ENCODE measurements around the gene ING2.

ING2 gene

DNA sequence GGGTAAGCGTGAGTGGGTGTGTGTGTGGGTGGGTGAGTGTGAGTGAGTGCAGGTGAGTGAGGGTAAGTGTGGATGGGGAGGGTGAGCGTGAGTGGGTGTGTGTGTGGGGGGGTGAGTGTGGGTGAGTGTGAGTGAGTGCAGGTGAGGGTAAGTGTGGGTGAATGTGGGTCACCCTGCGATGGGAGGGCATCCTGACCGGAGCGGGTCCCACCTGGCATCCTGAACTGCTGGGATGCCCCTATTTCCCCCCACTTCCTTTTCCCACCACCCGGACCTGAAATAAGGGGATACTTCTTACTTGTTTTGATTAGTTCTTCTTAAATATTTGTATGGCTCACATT, 49.5 kb downstream of the ING2 start:
- ATAC-seq: no peak
- TF ChIP-seq ESRRG (CRISPR knock-in tag; IDR thresholded peaks at IDR 0.05): no peak
- TF ChIP-seq, protein P1, sequence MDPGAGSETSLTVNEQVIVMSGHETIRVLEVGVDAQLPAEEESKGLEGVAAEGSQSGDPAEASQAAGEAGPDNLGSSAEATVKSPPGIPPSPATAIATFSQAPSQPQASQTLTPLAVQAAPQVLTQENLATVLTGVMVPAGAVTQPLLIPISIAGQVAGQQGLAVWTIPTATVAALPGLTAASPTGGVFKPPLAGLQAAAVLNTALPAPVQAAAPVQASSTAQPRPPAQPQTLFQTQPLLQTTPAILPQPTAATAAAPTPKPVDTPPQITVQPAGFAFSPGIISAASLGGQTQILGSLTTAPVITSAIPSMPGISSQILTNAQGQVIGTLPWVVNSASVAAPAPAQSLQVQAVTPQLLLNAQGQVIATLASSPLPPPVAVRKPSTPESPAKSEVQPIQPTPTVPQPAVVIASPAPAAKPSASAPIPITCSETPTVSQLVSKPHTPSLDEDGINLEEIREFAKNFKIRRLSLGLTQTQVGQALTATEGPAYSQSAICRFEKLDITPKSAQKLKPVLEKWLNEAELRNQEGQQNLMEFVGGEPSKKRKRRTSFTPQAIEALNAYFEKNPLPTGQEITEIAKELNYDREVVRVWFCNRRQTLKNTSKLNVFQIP (CRISPR knock-in tag; IDR thresholded peaks at IDR 0.05; ENCODE audit: borderline replicate concordance, low read depth): no peak
- no peak for TF ChIP-seq TCF4 (CRISPR knock-in tag; IDR thresholded peaks at IDR 0.05; ENCODE audit: borderline replicate concordance)
- TF ChIP-seq OSR1 (CRISPR knock-in tag; IDR thresholded peaks at IDR 0.05): no peak
- TF ChIP-seq ZFP30 (CRISPR knock-in tag; IDR thresholded peaks at IDR 0.05): no peak
- TF ChIP-seq ISL1 (CRISPR knock-in tag; IDR thresholded peaks at IDR 0.05): no peak
- no peak for TF ChIP-seq SNAI2 (CRISPR knock-in tag; IDR thresholded peaks at IDR 0.05)
- TF ChIP-seq, protein P2, sequence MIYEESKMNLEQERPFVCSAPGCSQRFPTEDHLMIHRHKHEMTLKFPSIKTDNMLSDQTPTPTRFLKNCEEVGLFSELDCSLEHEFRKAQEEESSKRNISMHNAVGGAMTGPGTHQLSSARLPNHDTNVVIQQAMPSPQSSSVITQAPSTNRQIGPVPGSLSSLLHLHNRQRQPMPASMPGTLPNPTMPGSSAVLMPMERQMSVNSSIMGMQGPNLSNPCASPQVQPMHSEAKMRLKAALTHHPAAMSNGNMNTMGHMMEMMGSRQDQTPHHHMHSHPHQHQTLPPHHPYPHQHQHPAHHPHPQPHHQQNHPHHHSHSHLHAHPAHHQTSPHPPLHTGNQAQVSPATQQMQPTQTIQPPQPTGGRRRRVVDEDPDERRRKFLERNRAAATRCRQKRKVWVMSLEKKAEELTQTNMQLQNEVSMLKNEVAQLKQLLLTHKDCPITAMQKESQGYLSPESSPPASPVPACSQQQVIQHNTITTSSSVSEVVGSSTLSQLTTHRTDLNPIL (CRISPR knock-in tag; IDR thresholded peaks at IDR 0.05; ENCODE audit: low read depth): no peak
- TF ChIP-seq ZNF8 (CRISPR knock-in tag; IDR thresholded peaks at IDR 0.05): no peak
- no peak for TF ChIP-seq ZNF565 (CRISPR knock-in tag; conservative IDR thresholded peaks at IDR 0.05; ENCODE audit: low read depth)
- TF ChIP-seq BACH2 (CRISPR knock-in tag; IDR thresholded peaks at IDR 0.05; ENCODE audit: borderline replicate concordance): no peak
- no peak for TF ChIP-seq GLIS3 (CRISPR knock-in tag; IDR thresholded peaks at IDR 0.05)
- TF ChIP-seq ARNTL (CRISPR knock-in tag; IDR thresholded peaks at IDR 0.05; ENCODE audit: borderline replicate concordance, low read depth): no peak

DNA sequence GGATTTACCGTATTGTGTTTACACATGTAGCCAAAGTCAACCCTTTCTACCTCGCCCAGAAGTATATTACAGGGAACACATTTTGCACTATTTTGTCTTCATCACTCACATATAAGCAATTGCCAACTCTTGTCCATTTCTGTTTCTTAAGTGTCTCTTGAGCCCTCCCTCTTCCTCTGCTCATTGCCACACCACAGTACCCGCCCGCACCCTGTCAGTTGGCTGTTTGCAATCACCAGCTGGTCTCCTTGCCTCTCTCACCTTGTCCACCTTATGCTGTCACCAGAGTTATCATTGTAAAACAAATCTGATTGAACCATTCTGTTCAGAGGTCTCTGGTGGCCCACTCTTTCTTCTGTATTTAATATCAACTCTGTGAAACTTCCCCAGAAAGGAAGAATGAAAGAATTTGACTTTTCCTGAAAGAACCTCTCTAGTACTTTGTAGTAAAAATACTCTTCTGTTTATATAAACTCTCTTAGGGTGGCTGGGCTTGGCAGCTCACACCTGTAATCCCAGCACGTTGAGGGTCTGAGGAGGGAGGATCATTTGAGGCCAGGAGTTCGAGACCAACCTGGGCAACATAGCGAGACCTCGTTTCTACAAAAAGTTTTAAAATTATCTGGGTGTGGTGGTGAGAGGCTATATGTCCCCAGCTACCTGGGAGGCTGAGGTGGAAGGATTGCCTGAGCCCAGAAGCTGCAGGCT, 50.2 kb downstream of the ING2 start:
- no peak for ATAC-seq
- no peak for TF ChIP-seq ZNF8 (CRISPR knock-in tag; IDR thresholded peaks at IDR 0.05)

DNA sequence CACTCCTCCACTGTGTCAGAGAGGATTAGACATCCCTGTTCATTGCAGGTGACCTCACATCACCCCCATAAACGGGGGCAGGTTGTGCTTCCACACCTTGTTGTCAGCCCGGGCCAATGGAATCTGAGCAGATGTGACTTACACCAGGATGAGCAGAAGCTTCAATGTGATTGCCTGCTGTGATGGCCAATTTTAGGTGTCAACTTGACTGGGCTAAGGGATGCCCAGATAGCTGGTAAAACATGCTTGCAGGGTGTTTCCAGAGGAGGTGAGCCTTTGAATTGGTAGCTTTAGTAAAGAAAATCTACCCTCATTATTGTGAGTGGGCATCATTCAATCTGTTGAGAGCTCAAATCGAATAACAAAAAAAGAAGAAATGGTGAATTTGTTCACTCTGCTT, 52.1 kb downstream of the ING2 start:
- no peak for ATAC-seq
- TF ChIP-seq, protein P2 (CRISPR knock-in tag; IDR thresholded peaks at IDR 0.05; ENCODE audit: low read depth): no peak
- TF ChIP-seq CSDC2 (CRISPR knock-in tag; IDR thresholded peaks at IDR 0.05) (no peak), TOX (CRISPR knock-in tag; IDR thresholded peaks at IDR 0.05; ENCODE audit: borderline replicate concordance) (no peak), TCF4 (CRISPR knock-in tag; IDR thresholded peaks at IDR 0.05; ENCODE audit: borderline replicate concordance) (no peak), ZC3H10 (CRISPR knock-in tag; IDR thresholded peaks at IDR 0.05) (no peak), RARB (CRISPR knock-in tag; IDR thresholded peaks at IDR 0.05) (no peak), ISL1 (CRISPR knock-in tag; IDR thresholded peaks at IDR 0.05) (no peak), PPARA (CRISPR knock-in tag; IDR thresholded peaks at IDR 0.05; ENCODE audit: borderline replicate concordance) (no peak), SNAI2 (CRISPR knock-in tag; IDR thresholded peaks at IDR 0.05) (no peak), ZNF8 (CRISPR knock-in tag; IDR thresholded peaks at IDR 0.05) (no peak)
- TF ChIP-seq, protein P3, sequence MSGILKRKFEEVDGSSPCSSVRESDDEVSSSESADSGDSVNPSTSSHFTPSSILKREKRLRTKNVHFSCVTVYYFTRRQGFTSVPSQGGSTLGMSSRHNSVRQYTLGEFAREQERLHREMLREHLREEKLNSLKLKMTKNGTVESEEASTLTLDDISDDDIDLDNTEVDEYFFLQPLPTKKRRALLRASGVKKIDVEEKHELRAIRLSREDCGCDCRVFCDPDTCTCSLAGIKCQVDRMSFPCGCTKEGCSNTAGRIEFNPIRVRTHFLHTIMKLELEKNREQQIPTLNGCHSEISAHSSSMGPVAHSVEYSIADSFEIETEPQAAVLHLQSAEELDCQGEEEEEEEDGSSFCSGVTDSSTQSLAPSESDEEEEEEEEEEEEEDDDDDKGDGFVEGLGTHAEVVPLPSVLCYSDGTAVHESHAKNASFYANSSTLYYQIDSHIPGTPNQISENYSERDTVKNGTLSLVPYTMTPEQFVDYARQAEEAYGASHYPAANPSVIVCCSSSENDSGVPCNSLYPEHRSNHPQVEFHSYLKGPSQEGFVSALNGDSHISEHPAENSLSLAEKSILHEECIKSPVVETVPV (CRISPR knock-in tag; IDR thresholded peaks at IDR 0.05): no peak
- TF ChIP-seq, protein P4, sequence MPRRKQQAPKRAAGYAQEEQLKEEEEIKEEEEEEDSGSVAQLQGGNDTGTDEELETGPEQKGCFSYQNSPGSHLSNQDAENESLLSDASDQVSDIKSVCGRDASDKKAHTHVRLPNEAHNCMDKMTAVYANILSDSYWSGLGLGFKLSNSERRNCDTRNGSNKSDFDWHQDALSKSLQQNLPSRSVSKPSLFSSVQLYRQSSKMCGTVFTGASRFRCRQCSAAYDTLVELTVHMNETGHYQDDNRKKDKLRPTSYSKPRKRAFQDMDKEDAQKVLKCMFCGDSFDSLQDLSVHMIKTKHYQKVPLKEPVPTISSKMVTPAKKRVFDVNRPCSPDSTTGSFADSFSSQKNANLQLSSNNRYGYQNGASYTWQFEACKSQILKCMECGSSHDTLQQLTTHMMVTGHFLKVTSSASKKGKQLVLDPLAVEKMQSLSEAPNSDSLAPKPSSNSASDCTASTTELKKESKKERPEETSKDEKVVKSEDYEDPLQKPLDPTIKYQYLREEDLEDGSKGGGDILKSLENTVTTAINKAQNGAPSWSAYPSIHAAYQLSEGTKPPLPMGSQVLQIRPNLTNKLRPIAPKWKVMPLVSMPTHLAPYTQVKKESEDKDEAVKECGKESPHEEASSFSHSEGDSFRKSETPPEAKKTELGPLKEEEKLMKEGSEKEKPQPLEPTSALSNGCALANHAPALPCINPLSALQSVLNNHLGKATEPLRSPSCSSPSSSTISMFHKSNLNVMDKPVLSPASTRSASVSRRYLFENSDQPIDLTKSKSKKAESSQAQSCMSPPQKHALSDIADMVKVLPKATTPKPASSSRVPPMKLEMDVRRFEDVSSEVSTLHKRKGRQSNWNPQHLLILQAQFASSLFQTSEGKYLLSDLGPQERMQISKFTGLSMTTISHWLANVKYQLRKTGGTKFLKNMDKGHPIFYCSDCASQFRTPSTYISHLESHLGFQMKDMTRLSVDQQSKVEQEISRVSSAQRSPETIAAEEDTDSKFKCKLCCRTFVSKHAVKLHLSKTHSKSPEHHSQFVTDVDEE (CRISPR knock-in tag; IDR thresholded peaks at IDR 0.05): no peak

DNA sequence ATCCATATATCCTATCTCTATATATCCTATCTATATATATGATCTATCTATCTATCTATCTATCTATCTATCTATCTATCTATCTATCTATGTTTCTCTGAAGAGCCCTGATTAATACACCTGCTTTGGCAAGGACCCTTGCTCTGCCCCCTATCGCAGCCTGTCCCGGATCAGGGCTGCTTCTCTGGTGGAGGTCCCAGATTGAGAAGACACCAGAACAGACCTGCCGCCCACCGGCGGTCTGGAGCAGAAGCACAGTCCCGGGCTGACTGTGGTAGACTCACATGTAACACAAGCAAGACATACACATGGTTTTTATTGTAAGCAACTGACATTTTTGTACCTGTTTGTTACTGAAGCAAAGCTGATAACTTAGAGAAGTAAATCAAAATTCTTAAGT, 52.8 kb downstream of the ING2 start:
- ATAC-seq: no peak

More for the DNA sequence above, 52.8 kb downstream of the ING2 start:
- TF ChIP-seq ZC3H10 (CRISPR knock-in tag; IDR thresholded peaks at IDR 0.05) (no peak), OSR1 (CRISPR knock-in tag; IDR thresholded peaks at IDR 0.05) (no peak), PPARA (CRISPR knock-in tag; IDR thresholded peaks at IDR 0.05; ENCODE audit: borderline replicate concordance) (no peak), ZFP30 (CRISPR knock-in tag; IDR thresholded peaks at IDR 0.05) (no peak), ISL1 (CRISPR knock-in tag; IDR thresholded peaks at IDR 0.05) (no peak), TCF4 (CRISPR knock-in tag; IDR thresholded peaks at IDR 0.05; ENCODE audit: borderline replicate concordance) (no peak), TOX (CRISPR knock-in tag; IDR thresholded peaks at IDR 0.05; ENCODE audit: borderline replicate concordance) (no peak), ESRRG (CRISPR knock-in tag; IDR thresholded peaks at IDR 0.05) (no peak)

Data from SK-N-SH treated with all-trans-retinoic acid at 6 μM for 48 hours (cell line).